ENCODE results near the gene AGR2. TPM values are rescaled to one million over a fixed set of nuclear protein-coding genes. Genes with fewer than 3 reads are reported as not detected.
A peak's percentile ranks its signal among the peaks of the same experiment; 100 is the strongest.

Gene AGR2
- total and polyA plus RNA-seq, 8 donors: 32.1 to 2,927 (median 186) TPM

- Histone ChIP-seq H3K27ac (no peak overlapping the region), H3K27me3 (no peaks in the 10 kb centered on the region), H3K4me1 (peaks cover 0 to 16% (median 3%) of the 10 kb centered on the region in 4 donors), H3K4me3 (no peak overlapping the region), H3K36me3 (no peaks in the 10 kb centered on the region), H3K9me3 (no peaks in the 10 kb centered on the region)
- TF ChIP-seq EP300 (IDR thresholded peaks at IDR 0.05) (no peak), CTCF (IDR thresholded peaks at IDR 0.05) (no peak), POLR2AphosphoS5 (IDR thresholded peaks at IDR 0.05) (no peak), POLR2A (IDR thresholded peaks at IDR 0.05) (no peak)
- no peak for DNase-seq
- WGBS, 5 donors: 79 to 92% (median 89%) methylated on average over 3 of the region's 3 CpGs
- intact Hi-C loops (cut with DNase I; ENCODE audit: low total_unique reads): no loop called here
Measured at GRCh38 chr7:16818732-16819131, 13.9 kb upstream of the AGR2 start.

GRCh38 chr7:16817536-16817935, 12.7 kb upstream of the AGR2 start:
- WGBS, 5 donors: 42 to 59% (median 50%) methylated on average over 1 of the region's 1 CpG
- TF ChIP-seq EP300 (IDR thresholded peaks at IDR 0.05) (no peak), CTCF (IDR thresholded peaks at IDR 0.05) (no peak), POLR2A (IDR thresholded peaks at IDR 0.05) (no peak), POLR2AphosphoS5 (IDR thresholded peaks at IDR 0.05) (no peak)
- H3K9me3 ChIP-seq: no peaks in the 10 kb centered on the region
- H3K27ac ChIP-seq: peak overlapping the region in 4 of 5 donors; percentile 14 to 40 (median 36)
- H3K36me3 ChIP-seq: no peaks in the 10 kb centered on the region
- H3K4me1 ChIP-seq: peaks cover 0 to 17% (median 6%) of the 10 kb centered on the region in 4 donors
- DNase-seq: peak in 1 of 2 donors; percentile 61
- no peaks in the 10 kb centered on the region for H3K27me3 ChIP-seq
- intact Hi-C loops (cut with DNase I; ENCODE audit: low total_unique reads): no loop called here
- no peak overlapping the region for H3K4me3 ChIP-seq

- no peak overlapping the region for H3K4me3 ChIP-seq
- TF ChIP-seq POLR2AphosphoS5 (IDR thresholded peaks at IDR 0.05): no peak
- no peak for TF ChIP-seq CTCF (IDR thresholded peaks at IDR 0.05)
- TF ChIP-seq EP300 (IDR thresholded peaks at IDR 0.05): no peak
- TF ChIP-seq POLR2A (IDR thresholded peaks at IDR 0.05): no peak
- no peaks in the 10 kb centered on the region for H3K36me3 ChIP-seq
- intact Hi-C loops (cut with DNase I; ENCODE audit: low total_unique reads): no loop called here
- no peaks in the 10 kb centered on the region for H3K27me3 ChIP-seq
- no peak for DNase-seq
- H3K27ac ChIP-seq: peak overlapping the region; percentile 26 to 78 (median 39)
- H3K4me1 ChIP-seq: peaks cover 0 to 24% (median 5%) of the 10 kb centered on the region in 4 donors
- no peaks in the 10 kb centered on the region for H3K9me3 ChIP-seq
- 40 to 63% (median 48%) methylated on average over 2 of the region's 2 CpGs for WGBS, 5 donors
Measured at GRCh38 chr7:16816824-16817223, 12.0 kb upstream of the AGR2 start.

- Histone ChIP-seq H3K27ac (peak overlapping the region in 4 of 5 donors; percentile 50 to 84 (median 78)), H3K27me3 (no peaks in the 10 kb centered on the region), H3K4me3 (no peak overlapping the region), H3K36me3 (no peaks in the 10 kb centered on the region), H3K9me3 (no peaks in the 10 kb centered on the region), H3K4me1 (peaks cover 0 to 19% (median 5%) of the 10 kb centered on the region in 4 donors)
- intact Hi-C loops (cut with DNase I; ENCODE audit: low total_unique reads): no loop called here
- 32 to 68% (median 46%) methylated on average over 2 of the region's 2 CpGs for WGBS, 5 donors
- DNase-seq: no peak
- TF ChIP-seq POLR2AphosphoS5 (IDR thresholded peaks at IDR 0.05) (no peak), EP300 (IDR thresholded peaks at IDR 0.05) (no peak), POLR2A (IDR thresholded peaks at IDR 0.05) (no peak), CTCF (IDR thresholded peaks at IDR 0.05) (no peak)
Measured at GRCh38 chr7:16815001-16815400, 10.2 kb upstream of the AGR2 start.

Data from stomach (tissue), 9 donors.